Measurements from ENCODE around the gene TMEM80. TPM values are rescaled to one million over a fixed set of nuclear protein-coding genes. Genes with fewer than 3 reads are reported as not detected.

Gene TMEM80
- total and polyA plus RNA-seq, 9 of the 15 experiments (the other 6 are each of a cell fraction or from before 2014, with no cell fraction given), result 5.1 to 30.1 (median 12.4) TPM

GRCh38 chr11:747158-748006 is 51.8 kb downstream of the TMEM80 start, which contains the start of gene TALDO1 (continued):
- TF ChIP-seq, protein P1, sequence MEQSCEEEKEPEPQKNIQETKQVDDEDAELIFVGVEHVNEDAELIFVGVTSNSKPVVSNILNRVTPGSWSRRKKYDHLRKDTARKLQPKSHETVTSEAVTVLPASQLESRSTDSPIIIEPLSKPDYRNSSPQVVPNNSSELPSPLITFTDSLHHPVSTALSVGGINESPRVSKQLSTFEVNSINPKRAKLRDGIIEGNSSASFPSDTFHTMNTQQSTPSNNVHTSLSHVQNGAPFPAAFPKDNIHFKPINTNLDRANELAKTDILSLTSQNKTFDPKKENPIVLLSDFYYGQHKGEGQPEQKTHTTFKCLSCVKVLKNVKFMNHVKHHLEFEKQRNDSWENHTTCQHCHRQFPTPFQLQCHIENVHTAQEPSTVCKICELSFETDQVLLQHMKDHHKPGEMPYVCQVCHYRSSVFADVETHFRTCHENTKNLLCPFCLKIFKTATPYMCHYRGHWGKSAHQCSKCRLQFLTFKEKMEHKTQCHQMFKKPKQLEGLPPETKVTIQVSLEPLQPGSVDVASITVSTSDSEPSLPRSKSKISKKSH (CRISPR knock-in tag; IDR thresholded peaks at IDR 0.05), result no peak
- TF ChIP-seq SIRT6 (IDR thresholded peaks at IDR 0.05; ENCODE audit: low read depth, low read length) (no peak), PREB (CRISPR knock-in tag; IDR thresholded peaks at IDR 0.05) (no peak), ATF2 (CRISPR knock-in tag; IDR thresholded peaks at IDR 0.05) (0 out of 2 replicates have a peak, but pooled peaks have one; percentile 55), THRAP3 (IDR thresholded peaks at IDR 0.05; ENCODE audit: borderline replicate concordance) (no peak), ZNF24 (IDR thresholded peaks at IDR 0.05) (no peak), FOXP1 (CRISPR knock-in tag; IDR thresholded peaks at IDR 0.05) (peak; percentile 62; the same call in 1 of the 2 replicates), BDP1 (IDR thresholded peaks at IDR 0.05; ENCODE audit: insufficient read depth, insufficient read length) (no peak), RBM15 (IDR thresholded peaks at IDR 0.05; ENCODE audit: insufficient read depth, low read length) (no peak), ZNF583 (CRISPR knock-in tag; IDR thresholded peaks at IDR 0.05) (no peak), EP300 (IDR thresholded peaks at IDR 0.05; ENCODE audit: low read length) (0 out of 2 replicates have a peak, but pooled peaks have one; percentile 3), JUN (IDR thresholded peaks at IDR 0.05; ENCODE audit: borderline replicate concordance, low read depth, low read length) (no peak), JUN (CRISPR knock-in tag; IDR thresholded peaks at IDR 0.05; ENCODE audit: borderline replicate concordance) (0 out of 2 replicates have a peak, but pooled peaks have one; percentile 36), ELF1 (tag; IDR thresholded peaks at IDR 0.05) (no peak), CLOCK (CRISPR knock-in tag; IDR thresholded peaks at IDR 0.05; ENCODE audit: borderline replicate concordance) (no peak), CREB1 (IDR thresholded peaks at IDR 0.05) (0 out of 2 replicates have a peak, but pooled peaks have one; percentile 21), CREB1 (CRISPR knock-in tag; IDR thresholded peaks at IDR 0.05) (no peak), RCOR1 (IDR thresholded peaks at IDR 0.05; ENCODE audit: borderline replicate concordance in 1 of 2, low read depth in 2 of 2, low read length in 2 of 2) (no peak), NCOA1 (IDR thresholded peaks at IDR 0.05; ENCODE audit: low read depth) (no peak)
- TF ChIP-seq, protein P2, sequence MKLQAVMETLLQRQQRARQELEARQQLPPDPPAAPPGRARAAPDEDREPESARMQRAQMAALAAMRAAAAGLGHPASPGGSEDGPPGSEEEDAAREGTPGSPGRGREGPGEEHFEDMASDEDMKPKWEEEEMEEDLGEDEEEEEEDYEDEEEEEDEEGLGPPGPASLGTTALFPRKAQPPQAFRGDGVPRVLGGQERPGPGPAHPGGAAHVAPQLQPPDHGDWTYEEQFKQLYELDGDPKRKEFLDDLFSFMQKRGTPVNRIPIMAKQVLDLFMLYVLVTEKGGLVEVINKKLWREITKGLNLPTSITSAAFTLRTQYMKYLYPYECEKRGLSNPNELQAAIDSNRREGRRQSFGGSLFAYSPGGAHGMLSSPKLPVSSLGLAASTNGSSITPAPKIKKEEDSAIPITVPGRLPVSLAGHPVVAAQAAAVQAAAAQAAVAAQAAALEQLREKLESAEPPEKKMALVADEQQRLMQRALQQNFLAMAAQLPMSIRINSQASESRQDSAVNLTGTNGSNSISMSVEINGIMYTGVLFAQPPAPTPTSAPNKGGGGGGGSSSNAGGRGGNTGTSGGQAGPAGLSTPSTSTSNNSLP (IDR thresholded peaks at IDR 0.05; ENCODE audit: borderline replicate concordance, low read depth, low read length), result no peak
